T-helper 1 cell treated with Interleukin-12 subunit alpha and Interleukin-12 subunit beta and Interleukin-4 antibody, amounts not matched to agents 30 ng/mL and 1 ng/mL, for 36 hours (primary cell): ENCODE results near the gene DBH. TPM values are rescaled to one million over a fixed set of nuclear protein-coding genes. Genes with fewer than 3 reads are reported as not detected.

Experiments
- intact Hi-C: fragments of 100-400 bp; cut with micrococcal nuclease; formaldehyde crosslinking; loops from one replicate; pipeline ENCODE4 v1.15.1; 2024
- total RNA-seq: library from RNA; stranded (reverse); gene quantifications from 2 replicates; pipeline ENCODE4 v1.2.3, GENCODE V29; 2022

DBH gene
- total RNA-seq, 1 donor from 2014 or later, result 0.05 TPM

DNA sequence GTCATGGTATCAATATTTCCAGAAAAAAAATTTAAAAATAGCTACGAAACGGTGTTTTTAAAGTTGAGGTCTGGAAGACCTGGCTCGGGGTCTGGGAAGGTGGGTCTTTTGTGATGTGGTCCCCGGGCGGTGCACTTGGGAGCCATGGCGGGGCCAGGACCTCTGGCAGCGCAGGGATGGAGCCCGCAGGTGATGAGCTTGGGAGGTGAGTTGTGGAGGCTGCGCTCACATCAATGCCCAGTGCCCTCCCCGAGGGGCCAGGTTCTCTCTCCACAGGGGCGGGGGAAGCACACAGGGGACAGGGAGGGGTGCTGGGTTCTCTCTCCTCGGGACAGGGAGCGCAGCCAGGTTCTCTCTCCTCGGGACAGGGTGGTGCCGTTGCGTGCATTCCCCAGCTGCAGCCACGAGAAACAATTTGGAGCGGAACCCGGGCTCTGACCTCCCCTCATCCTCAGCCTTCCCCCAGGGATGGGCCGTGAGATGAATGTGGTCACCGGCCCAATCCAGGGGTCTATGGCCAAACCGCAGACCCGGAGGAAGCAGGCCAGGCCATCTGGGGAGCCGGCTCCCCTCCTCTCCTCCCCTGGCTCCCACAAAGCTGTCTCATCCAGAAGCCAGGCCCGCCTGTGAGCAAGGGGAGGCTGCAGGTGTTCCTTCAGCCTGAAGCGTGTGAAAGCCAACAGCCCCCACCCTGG, 25.8 kb downstream of the DBH start:
- intact Hi-C loops, result no loop called here

DNA sequence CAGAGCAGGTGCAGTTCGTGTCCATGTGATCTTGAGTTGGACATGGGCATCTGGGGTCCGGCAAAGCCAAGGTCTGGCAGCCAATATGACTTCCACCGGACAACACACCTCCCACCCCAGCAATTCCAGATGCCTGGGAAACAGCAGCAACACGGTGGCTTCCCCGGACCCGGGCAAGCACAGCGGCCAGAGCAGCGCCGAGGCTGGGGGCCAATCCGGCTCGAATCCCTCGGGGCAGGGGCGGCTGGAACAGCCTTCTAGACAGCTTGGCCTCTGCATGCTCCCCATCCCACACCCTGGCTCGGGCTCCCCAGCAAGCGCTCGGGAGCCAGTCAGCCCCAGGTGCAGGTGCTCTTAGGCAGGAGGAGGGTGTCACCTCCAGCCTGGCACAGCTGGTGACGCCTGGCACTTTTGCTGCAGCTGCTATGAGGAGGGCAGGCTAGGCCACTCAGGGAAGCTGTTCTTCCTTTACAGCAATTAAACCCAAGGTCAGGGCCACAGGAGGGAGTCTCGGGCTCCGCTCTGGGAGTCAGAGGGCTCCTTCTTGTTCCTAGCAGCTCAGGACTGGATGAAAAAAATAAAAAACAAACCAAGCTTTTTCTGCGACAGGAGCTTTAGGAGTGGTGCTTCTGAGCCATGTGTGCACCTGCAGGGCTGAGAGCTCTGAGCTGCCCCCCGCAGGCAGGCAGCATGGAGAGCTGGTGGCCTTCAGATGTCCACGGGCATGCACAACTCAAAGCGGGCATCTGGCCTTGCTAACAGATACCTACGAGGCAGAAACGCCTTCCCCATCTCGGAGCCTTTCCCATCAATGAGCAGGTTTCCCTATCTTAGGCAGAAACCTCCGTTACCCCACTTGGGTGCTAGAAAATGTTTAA, 28.2 kb downstream of the DBH start:
- intact Hi-C loops, result no loop called here

DNA sequence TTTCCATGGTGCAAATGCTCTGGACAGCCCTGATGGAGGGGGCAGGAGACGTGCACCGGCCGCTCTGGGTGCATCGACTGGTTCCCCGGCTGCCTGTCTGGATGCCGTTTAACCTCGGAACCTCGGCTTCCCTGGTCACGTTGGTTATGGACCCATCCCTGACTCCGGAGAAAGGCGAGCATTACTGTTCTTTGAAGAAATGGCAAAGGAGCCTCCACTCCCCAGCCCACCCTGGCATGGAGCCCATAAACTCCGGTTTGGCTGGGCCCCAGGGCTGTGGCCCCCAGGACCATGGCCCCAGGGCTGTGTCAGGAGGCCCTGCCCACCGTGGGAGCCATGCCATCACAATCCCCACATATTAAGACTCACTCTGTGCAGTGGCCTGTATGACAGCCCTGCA, 28.9 kb downstream of the DBH start:
- intact Hi-C loops, result no loop called here

DNA sequence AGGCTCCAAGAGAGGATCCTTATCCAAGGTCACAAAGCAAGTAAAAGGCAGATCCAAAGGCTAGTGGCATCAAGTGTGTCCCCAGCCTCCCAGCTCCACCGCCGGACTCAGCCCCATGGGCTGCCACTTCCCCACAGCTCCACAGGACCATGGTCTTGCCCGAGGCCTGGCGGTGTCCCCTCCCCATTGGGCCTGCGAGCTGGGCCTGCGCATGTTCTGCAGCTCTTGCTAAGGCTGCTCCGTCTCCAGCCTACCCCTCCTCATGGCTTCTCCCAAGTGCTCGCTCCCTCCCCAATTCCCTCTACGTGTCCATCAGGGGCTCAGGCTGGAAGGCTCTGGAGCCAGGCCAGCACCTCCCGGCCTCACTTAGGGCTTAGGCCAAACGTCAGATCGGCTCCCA, 29.4 kb downstream of the DBH start:
- intact Hi-C loops, result no loop called here

DNA sequence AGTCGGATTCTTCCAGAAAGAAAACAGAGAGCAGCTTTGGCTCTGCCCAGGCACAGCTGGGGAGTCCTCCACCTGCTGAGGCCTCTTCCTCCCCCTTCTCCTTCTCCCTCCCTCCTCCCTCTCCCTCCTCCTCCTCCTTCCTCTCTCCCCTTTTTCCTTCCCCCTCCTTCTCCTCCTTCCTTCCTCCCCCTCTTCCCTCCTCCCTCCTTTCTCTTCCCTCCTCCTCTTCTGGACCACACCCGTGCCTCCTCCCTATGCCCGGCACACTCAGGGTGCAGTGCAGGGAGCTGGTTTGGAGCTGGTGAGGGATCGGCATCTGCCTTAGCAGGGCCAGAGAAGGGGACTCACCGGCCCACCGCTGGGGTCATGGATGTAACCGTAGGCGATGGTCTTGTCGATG, 30.2 kb downstream of the DBH start:
- intact Hi-C loops, result no loop called here

DNA sequence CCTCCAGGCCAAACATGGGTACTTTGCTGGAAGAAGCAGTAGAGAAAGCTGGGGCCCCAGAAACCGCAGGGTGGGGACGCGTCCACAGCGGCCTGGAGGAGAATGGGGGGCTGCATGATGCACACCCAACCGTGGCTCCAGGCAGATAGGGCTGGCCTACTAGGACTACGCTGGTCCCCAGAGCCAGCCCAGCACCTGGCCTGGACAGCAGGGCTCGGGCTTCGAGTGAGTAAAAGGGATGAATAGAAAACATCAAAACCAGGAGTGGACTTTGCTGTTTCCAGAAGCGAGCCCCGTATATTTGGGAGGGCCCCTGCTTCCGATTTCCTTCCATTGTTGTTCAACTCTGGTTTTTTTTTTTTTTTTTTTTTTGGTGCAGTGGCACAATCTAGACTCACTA, 30.7 kb downstream of the DBH start:
- intact Hi-C loops, result no loop called here

DNA sequence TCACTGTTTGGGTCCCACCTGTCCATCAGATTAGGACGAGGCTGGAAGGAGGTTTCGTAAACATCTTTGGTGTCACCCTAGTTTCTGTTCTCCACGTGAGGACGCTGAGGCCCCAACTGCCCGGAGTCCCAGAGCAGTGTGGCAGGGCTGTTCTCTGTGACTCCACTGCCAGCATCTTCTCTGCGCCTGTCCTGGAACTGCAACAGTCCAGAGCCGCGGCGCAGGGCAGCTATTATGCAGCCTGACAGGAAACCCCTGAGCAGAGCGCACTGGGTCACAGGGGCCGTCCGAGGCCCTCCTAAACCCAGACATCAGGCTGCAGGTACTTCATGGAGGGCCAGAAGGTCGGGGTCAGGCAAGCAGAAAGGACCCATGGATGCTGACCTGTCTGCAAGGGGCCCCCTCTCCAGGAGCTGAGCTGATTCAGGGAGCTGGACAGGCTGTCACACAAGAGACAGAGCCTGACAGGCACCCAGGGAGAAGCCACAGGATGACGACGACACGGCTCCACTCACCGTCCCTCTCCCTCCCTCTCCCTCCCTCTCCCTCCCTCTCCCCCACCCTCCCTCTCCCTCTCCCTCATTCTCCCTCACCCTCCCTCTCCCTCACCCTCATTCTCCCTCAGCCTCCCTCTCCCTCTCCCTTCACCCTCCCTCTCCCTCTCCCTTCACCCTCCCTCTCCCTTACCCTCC, 31.7 kb downstream of the DBH start:
- intact Hi-C loops, result no loop called here

DNA sequence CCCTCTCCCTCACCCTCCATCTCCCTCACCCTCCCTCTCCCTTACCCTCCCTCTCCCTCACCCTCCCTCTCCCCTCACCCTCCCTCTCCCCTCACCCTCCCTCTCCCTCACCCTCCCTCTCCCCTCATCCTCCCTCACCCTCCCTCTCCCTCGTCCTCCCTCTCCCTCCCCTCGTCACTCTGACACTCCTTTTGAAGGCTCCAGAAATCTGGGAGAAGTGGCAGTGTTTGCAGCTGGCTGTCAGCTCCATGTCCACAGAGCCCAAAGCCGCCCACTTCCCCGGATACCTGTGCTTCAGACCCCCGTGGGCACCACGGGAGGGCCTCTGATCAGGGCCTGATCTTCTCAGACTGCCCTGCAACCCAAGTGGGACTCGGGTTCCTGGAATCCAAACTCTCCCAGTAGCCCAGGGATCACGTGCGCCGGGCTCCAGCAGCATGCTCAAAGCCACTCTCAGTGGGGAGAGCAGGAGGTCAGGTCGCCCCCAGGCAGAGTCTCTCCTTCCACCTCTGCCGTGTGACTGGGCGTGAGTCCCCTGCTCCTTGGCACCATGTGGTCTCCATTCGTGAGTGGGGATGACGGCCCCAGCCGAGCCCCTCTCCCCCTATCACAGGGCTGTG, 33.1 kb downstream of the DBH start:
- intact Hi-C loops, result no loop called here

DNA sequence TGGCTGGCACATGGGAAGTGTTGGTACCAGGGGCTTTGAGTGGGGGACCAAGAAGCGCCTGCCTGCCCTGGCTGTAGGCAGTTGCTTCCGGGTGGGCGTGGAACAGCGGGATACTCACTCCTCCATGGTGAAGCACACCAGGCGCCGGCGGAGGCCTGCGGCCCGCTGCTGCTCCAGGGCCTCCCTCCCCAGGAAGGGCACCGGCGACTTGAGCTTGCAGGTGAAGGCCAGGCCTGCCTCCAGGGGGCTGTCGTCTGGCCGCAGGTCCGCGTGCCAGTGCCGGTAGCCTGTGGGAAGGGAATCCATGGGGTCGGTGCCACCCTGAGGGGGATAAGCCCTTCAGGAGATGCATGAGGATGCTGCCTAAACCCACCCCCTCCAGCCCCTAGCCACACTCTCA, 34.3 kb downstream of the DBH start:
- intact Hi-C loops, result no loop called here

DNA sequence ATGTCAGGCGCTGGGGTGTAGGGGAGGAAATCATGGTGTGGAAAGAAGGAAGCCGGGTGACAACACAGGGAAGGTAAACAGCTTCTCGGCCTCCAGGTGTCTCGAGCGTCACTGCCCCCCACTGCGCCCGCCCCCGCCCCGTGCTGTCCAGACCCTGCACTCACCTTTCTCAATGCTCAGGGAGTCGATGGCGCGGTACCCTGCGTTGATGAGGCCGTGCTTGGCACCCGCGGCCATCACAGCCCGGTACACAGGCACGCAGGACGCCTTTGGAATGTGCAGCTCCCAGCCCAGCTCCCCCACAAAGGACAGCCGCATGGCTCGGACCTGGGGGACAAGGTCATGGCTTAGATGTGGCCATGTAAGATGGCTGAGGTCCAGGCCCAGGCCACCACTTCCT, 35.2 kb downstream of the DBH start:
- intact Hi-C loops, result no loop called here

DNA sequence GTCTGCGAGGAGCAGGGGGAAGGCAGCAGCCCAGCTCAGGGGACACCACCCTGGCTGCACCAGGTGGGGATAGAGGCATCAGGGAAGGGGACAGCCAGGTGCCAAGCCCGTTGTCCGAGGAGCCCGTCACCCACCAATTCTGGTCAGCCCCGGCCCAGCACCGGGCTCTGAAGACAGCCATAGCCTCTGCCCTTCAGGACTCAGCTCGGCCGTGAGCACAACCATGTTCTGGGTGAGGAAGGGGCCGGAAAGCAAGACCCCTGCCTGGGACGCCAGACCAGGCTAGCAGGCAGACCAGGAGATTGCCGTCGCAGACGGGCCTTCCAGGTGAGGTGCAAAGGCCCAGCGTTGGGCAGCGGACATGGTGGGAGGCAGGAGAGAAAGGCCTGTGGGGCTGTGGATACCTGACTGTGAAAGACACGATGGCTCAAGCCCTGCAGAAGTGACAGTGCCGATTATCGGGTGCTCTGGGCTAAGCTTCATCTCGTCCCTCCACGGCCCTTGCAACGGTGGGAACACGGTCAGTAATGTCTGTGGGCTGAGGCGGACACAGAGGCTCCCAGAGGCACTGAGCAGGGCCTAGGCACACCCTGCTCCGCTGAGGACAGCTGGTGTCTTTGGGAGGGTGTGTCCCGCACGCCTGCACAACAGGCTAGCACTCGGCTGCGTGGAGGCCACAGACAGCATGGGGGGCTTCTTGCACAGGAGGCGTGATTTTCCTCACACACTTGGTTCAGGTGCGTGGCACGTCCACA, 36.5 kb downstream of the DBH start:
- intact Hi-C loops, result no loop called here

DNA sequence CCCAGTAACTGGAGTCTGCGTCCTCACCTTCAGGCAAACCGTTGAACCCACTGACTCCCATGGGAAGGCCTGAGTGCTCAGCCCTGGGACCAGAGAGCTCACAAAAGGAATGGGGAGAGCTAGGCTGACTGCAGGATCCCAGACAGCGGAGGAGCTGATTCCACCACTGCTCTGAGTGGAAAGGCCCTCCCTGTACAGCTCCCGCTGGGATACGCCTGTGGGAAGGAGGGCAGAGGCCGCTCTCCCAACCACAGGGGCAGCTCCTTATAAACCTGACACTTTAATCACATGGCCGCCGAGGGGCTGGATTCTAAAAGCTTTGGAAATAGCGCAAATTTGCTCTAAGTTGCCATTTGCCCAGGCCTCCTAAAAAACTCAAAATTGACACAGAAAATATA, 37.1 kb downstream of the DBH start:
- intact Hi-C loops, result no loop called here

DNA sequence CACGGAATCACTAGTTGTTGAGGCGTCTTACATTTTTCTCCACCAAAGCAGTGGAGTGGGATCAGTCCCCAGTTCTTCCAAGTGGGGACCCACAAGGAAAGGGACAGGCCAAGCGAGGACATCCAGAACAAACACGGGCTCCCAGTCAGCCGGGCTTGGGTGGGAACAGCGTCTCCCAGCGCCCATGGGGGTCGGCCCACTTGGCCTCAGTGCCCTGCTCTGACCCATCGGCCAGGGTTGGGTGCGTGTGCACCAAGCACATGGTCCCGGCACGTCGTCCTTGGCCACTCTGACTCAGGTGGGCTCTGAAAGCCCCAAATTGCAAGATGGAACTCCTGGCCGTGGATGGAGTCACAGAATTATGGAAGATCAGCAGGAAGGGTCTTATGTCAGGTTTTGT, 37.9 kb downstream of the DBH start:
- intact Hi-C loops, result no loop called here

DNA sequence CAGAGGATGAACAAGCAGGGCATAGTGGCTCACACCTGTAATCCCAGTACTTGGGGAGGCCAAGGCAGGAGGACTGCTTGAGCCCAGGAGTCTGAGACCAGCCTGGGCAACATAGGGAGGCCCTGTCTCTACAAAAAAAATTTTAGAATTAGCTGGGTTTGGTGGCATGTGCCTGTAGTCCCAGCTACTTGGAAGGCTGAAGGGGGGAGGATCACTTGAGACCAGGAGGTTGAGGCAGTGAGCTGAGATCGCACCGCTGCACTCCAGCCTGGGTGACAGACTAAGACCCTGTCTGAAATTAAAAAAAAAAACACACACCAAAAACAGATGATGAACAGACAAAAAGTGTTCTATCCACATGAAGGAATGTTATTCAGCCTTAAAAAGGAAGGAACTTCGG, 39.6 kb downstream of the DBH start:
- intact Hi-C loops, result loop anchor here (2.0 kb wide), 1 partner anchor 645 kb away; the partner anchor contains the start of gene GTF3C5

DNA sequence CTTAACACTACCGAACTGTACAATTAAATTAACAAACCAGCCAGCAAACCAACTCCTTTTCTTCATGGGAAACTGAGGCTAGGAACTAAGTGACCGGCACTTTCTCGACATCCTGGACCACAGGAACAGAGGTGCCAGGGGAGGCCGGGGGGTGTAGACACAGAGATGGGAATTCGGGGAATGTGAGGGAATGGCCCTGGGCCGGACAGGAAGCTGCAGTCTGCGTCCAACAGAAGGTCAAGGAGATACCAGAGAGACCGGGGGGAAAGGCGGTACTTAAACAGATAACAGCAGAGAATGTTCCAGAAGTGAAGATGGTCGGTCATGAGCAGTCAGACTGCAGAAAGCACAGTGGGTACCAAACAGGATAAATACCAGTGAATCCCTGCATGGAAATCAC, 40.3 kb downstream of the DBH start:
- intact Hi-C loops, result loop anchor here (2.0 kb wide), 1 partner anchor 646 kb away; the partner anchor contains the start of gene GTF3C5

DNA sequence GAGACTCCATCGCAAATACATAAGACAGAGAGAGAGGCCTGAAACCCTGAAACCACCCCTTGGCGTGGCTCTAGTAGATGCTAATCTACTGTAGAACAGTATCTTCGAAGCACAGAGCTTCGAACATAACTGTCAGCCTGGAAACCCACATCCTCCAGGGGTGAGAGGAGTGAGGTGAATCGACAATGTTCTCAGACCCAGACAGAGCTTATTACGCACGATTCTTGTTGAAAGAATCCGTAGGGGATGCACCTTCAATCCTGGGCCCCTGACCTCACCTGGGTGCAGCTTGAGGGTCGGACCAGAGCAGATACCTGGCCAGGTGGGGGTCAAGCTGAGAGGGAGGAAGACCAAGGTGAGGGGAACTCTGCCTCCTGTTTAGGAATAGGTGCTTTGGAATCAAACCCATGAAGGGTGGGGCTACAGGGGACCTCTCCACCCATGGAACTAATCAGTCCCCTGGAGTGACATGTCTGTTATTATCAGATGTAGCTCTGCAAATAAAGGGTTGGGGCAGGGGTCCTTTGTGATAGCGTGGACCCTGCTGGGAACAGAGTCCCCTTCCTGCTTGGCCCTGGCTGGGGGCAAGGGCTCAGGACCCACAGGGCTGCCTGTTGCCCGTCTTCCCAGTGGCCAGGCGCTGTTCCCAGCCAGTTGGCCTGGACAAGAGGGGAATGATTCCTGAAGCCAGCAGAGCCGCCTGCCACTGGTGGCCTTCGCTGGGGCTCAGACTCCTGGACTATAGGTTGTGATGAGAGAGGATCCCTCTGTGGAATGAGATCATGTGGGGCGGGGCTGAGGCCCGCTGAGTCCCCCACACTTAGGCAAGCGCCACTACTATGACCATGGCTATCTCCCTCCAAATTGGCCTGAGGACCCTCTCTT, 41.2 kb downstream of the DBH start:
- intact Hi-C loops, result loop anchor here (1.0 to 2.0 kb wide), 2 partner anchors 24 to 647 kb away; partner anchors contain the start of gene GTF3C5

DNA sequence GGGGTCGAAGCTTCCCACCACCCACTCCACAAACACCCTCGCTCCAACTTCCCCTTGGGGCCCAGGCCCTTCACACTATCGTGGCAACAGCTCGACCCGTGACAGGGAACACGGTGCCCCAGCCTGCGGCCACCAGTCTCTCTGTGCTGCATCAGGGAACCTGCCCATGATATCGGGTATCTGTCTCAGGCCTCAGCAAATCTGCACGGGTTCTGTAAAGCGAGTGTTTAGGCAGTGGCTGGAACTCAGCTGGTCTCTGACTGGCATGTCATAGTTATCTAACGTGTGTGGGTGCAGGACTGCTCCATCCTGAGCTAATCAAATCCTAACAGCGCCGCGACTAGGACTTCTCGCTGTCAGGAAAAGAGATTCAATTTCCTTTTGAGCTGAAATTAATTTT, 42.9 kb downstream of the DBH start:
- intact Hi-C loops, result no loop called here

DNA sequence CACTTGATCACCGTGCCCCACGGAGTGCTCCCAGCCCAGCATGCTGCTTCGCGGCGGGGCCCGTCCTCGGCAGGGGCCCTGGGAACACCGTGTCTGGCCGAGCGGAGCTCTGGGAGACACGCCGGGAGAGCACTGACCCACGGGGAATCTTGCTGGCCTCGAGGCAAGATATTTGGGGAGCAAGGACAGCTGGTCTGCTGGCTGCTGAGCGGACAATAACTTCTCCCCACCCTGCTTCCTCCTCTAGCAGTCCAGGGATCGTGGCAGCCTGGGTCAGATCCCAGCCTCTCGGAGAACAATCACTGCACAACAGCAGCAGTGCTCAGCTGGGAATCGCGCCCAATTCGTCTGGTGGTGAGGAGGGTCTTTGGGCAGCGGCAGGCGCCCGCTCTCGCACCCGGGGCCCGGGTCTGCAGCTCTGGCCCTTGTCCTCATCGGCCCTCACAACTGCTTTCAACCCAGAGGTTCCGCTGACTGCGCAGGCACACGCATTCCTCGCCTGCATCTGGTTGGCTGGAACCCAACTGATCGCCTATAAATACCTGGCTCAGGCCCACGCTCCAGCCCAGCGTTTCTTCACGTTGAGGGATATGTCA, 43.4 kb downstream of the DBH start:
- intact Hi-C loops, result no loop called here

DNA sequence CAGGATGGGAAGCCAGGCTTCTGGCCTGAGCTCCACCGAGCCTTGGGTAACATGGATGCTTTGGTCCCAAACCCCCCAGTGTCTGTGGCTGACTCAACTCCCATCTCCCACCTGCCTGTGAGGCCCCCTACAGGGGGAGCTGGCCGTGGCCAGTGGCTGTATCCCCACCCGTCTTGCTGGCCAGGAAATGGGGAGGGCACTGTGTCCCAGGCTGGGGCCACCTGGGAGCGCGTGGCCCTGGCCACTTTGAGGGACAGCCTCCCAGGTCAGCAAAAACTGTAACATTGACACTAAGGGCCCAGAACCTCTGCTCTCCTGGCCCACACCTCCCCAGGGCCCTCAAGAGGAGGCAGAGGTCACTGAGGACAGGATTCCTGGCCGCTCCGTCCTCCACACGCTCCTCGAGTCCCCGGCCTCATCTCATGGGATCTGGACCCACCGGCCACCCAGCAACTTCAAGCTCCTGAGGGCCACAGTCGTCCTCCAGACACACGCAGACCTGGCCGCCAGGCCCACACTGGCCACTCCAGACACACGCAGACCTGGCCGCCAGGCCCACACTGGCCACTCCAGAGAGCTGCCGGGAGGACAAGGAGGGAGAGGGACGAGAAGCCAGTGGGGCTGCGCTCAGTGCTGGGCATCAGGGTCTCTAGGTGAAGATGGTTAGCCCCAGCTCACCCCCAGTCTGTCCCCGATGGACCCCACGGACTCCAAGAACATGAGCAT, 44.2 kb downstream of the DBH start:
- intact Hi-C loops, result no loop called here
